HG02884 (cell line): ENCODE results near the gene CBLC.

Experiments used
- ATAC-seq: cut with Tn5 transposase; IDR thresholded peaks from one replicate; pipeline ENCODE4 v1.9.1; 2021; ENCODE audit warnings: mild to moderate bottlenecking, moderate library complexity; ENCODE audit not compliant: unreplicated experiment

Gene CBLC

DNA sequence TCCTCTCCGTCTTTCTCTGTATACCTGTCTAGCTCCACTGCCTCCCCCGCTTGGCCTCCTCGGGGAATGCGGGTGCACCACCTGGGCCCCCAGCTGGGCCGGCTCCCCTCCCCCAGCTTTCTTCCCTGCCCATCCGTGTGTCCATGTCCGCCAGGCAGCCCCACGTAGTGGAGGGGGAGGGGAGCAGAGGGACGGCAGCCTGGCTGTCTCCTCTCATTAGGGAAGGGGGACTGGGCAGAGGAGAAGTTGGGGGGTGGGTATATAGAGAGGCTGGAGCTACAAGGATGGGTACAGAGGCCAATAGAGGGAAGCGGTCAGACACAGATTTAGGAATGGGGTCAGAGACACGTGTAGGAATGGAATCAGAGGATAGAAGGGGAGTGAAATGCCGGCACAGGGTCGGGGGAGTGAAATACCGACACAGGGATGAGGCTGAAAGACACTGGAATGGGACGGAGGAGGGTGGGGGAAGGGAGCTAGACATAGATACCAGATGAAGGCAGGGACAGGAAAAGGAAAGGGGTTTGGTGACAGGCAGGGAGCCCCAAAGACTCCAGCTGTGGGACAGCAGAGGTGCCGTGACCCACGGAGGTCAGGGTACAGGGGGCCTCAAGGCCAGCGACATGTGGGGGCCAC lies 71.2 kb downstream of the CBLC start:
- ATAC-seq: no peak
